Measurements from ENCODE around the gene DAB2IP. TPM values are rescaled to one million over a fixed set of nuclear protein-coding genes. Genes with fewer than 3 reads are reported as not detected.

The DAB2IP gene
- total and polyA plus RNA-seq, 5 donors from 2014 or later, result not detected

GRCh38 chr9:121636978-121637712, 14.3 kb upstream of the DAB2IP start:
- Mint-ChIP-seq H3K4me1 (no peaks in the 10 kb centered on the region), H3K4me3 (no peak overlapping the region), H3K9me3 (no peaks in the 10 kb centered on the region), H3K36me3 (no peaks in the 10 kb centered on the region), H3K27ac (no peak overlapping the region), H3K27me3 (peaks cover 8% of the 10 kb centered on the region)
- H3K27ac ChIP-seq (ENCODE audit: insufficient read depth, low read length, poor library complexity, severe bottlenecking), result no peak overlapping the region
- H3K9me3 ChIP-seq (ENCODE audit: control insufficient read depth in 2 of 2, low read length in 2 of 2), result no peaks in the 10 kb centered on the region
- no peaks in the 10 kb centered on the region for H3K4me1 ChIP-seq (ENCODE audit: control insufficient read depth, insufficient read depth, low read length, poor library complexity, severe bottlenecking)
- no peak overlapping the region for H3K4me3 ChIP-seq (ENCODE audit: low read depth, low read length)
- no peak for ATAC-seq (ENCODE audit: low read depth in 2 of 2)
- no peak for DNase-seq
- H3K36me3 ChIP-seq (ENCODE audit: control insufficient read depth, insufficient read depth, low read length), result no peaks in the 10 kb centered on the region
- H3K27me3 ChIP-seq (ENCODE audit: control insufficient read depth, insufficient read depth, low read length), result no peaks in the 10 kb centered on the region

- H3K4me1 ChIP-seq (ENCODE audit: control insufficient read depth, insufficient read depth, low read length, poor library complexity, severe bottlenecking), result no peaks in the 10 kb centered on the region
- H3K36me3 ChIP-seq (ENCODE audit: control insufficient read depth, insufficient read depth, low read length), result no peaks in the 10 kb centered on the region
- peaks cover 8% of the 10 kb centered on the region for H3K27me3 Mint-ChIP-seq
- H3K4me1 Mint-ChIP-seq, result no peaks in the 10 kb centered on the region
- H3K4me3 Mint-ChIP-seq, result no peak overlapping the region
- no peak for ATAC-seq (ENCODE audit: low read depth in 2 of 2)
- H3K9me3 Mint-ChIP-seq, result no peaks in the 10 kb centered on the region
- H3K9me3 ChIP-seq (ENCODE audit: control insufficient read depth in 2 of 2, low read length in 2 of 2), result no peaks in the 10 kb centered on the region
- H3K27me3 ChIP-seq (ENCODE audit: control insufficient read depth, insufficient read depth, low read length), result no peaks in the 10 kb centered on the region
- H3K36me3 Mint-ChIP-seq, result no peaks in the 10 kb centered on the region
- H3K4me3 ChIP-seq (ENCODE audit: low read depth, low read length), result no peak overlapping the region
- no peak for DNase-seq
- H3K27ac ChIP-seq (ENCODE audit: insufficient read depth, low read length, poor library complexity, severe bottlenecking), result no peak overlapping the region
- H3K27ac Mint-ChIP-seq, result no peak overlapping the region
These were observed 13.7 kb upstream of the DAB2IP start for GRCh38 chr9:121637713-121638220.

- Mint-ChIP-seq H3K4me1 (no peaks in the 10 kb centered on the region), H3K36me3 (no peaks in the 10 kb centered on the region), H3K4me3 (no peak overlapping the region), H3K9me3 (no peaks in the 10 kb centered on the region), H3K27ac (no peak overlapping the region), H3K27me3 (peaks cover 8% of the 10 kb centered on the region)
- no peaks in the 10 kb centered on the region for H3K27me3 ChIP-seq (ENCODE audit: control insufficient read depth, insufficient read depth, low read length)
- no peak overlapping the region for H3K4me3 ChIP-seq (ENCODE audit: low read depth, low read length)
- DNase-seq (no peak), ATAC-seq (ENCODE audit: low read depth in 2 of 2) (no peak)
- H3K4me1 ChIP-seq (ENCODE audit: control insufficient read depth, insufficient read depth, low read length, poor library complexity, severe bottlenecking), result no peaks in the 10 kb centered on the region
- no peak overlapping the region for H3K27ac ChIP-seq (ENCODE audit: insufficient read depth, low read length, poor library complexity, severe bottlenecking)
- H3K36me3 ChIP-seq (ENCODE audit: control insufficient read depth, insufficient read depth, low read length), result no peaks in the 10 kb centered on the region
- H3K9me3 ChIP-seq (ENCODE audit: control insufficient read depth in 2 of 2, low read length in 2 of 2), result no peaks in the 10 kb centered on the region
These were observed 13.0 kb upstream of the DAB2IP start for GRCh38 chr9:121638399-121638798.

- no peak for DNase-seq
- no peak for ATAC-seq (ENCODE audit: low read depth in 2 of 2)
- Mint-ChIP-seq H3K36me3 (no peaks in the 10 kb centered on the region), H3K9me3 (no peaks in the 10 kb centered on the region), H3K27ac (no peak overlapping the region), H3K27me3 (peaks cover 8% of the 10 kb centered on the region), H3K4me3 (no peak overlapping the region), H3K4me1 (no peaks in the 10 kb centered on the region)
- no peaks in the 10 kb centered on the region for H3K36me3 ChIP-seq (ENCODE audit: control insufficient read depth, insufficient read depth, low read length)
- H3K4me3 ChIP-seq (ENCODE audit: low read depth, low read length), result no peak overlapping the region
- H3K4me1 ChIP-seq (ENCODE audit: control insufficient read depth, insufficient read depth, low read length, poor library complexity, severe bottlenecking), result no peaks in the 10 kb centered on the region
- H3K27me3 ChIP-seq (ENCODE audit: control insufficient read depth, insufficient read depth, low read length), result no peaks in the 10 kb centered on the region
- no peak overlapping the region for H3K27ac ChIP-seq (ENCODE audit: insufficient read depth, low read length, poor library complexity, severe bottlenecking)
- H3K9me3 ChIP-seq (ENCODE audit: control insufficient read depth in 2 of 2, low read length in 2 of 2), result no peaks in the 10 kb centered on the region
These were observed 12.4 kb upstream of the DAB2IP start for GRCh38 chr9:121638901-121639592.

GRCh38 chr9:121639619-121640018, 11.8 kb upstream of the DAB2IP start:
- Mint-ChIP-seq H3K36me3 (no peaks in the 10 kb centered on the region), H3K4me1 (no peaks in the 10 kb centered on the region), H3K27me3 (peaks cover 8% of the 10 kb centered on the region), H3K4me3 (no peak overlapping the region), H3K9me3 (no peaks in the 10 kb centered on the region), H3K27ac (no peak overlapping the region)
- ATAC-seq (ENCODE audit: low read depth in 2 of 2) (no peak), DNase-seq (no peak)
- Histone ChIP-seq H3K27me3 (ENCODE audit: control insufficient read depth, insufficient read depth, low read length) (no peaks in the 10 kb centered on the region), H3K9me3 (ENCODE audit: control insufficient read depth in 2 of 2, low read length in 2 of 2) (no peaks in the 10 kb centered on the region), H3K36me3 (ENCODE audit: control insufficient read depth, insufficient read depth, low read length) (no peaks in the 10 kb centered on the region), H3K27ac (ENCODE audit: insufficient read depth, low read length, poor library complexity, severe bottlenecking) (no peak overlapping the region), H3K4me1 (ENCODE audit: control insufficient read depth, insufficient read depth, low read length, poor library complexity, severe bottlenecking) (no peaks in the 10 kb centered on the region), H3K4me3 (ENCODE audit: low read depth, low read length) (no peak overlapping the region)

GRCh38 chr9:121640076-121640475, 11.4 kb upstream of the DAB2IP start:
- no peak for ATAC-seq (ENCODE audit: low read depth in 2 of 2)
- peaks cover 5% of the 10 kb centered on the region for H3K27me3 Mint-ChIP-seq
- no peaks in the 10 kb centered on the region for H3K36me3 ChIP-seq (ENCODE audit: control insufficient read depth, insufficient read depth, low read length)
- no peaks in the 10 kb centered on the region for H3K9me3 Mint-ChIP-seq
- no peak overlapping the region for H3K4me3 ChIP-seq (ENCODE audit: low read depth, low read length)
- no peak overlapping the region for H3K27ac ChIP-seq (ENCODE audit: insufficient read depth, low read length, poor library complexity, severe bottlenecking)
- H3K27me3 ChIP-seq (ENCODE audit: control insufficient read depth, insufficient read depth, low read length), result no peaks in the 10 kb centered on the region
- H3K4me1 ChIP-seq (ENCODE audit: control insufficient read depth, insufficient read depth, low read length, poor library complexity, severe bottlenecking), result no peaks in the 10 kb centered on the region
- H3K9me3 ChIP-seq (ENCODE audit: control insufficient read depth in 2 of 2, low read length in 2 of 2), result no peaks in the 10 kb centered on the region
- H3K36me3 Mint-ChIP-seq, result no peaks in the 10 kb centered on the region
- peak in 1 of 3 donors; percentile 20 for DNase-seq
- no peak overlapping the region for H3K27ac Mint-ChIP-seq
- H3K4me1 Mint-ChIP-seq, result no peaks in the 10 kb centered on the region
- no peak overlapping the region for H3K4me3 Mint-ChIP-seq

GRCh38 chr9:121640491-121641223, 10.8 kb upstream of the DAB2IP start:
- no peak overlapping the region for H3K4me3 ChIP-seq (ENCODE audit: low read depth, low read length)
- H3K4me1 ChIP-seq (ENCODE audit: control insufficient read depth, insufficient read depth, low read length, poor library complexity, severe bottlenecking), result no peaks in the 10 kb centered on the region
- DNase-seq (no peak), ATAC-seq (ENCODE audit: low read depth in 2 of 2) (no peak)
- H3K9me3 Mint-ChIP-seq, result no peaks in the 10 kb centered on the region
- no peak overlapping the region for H3K4me3 Mint-ChIP-seq
- H3K36me3 ChIP-seq (ENCODE audit: control insufficient read depth, insufficient read depth, low read length), result no peaks in the 10 kb centered on the region
- H3K27me3 ChIP-seq (ENCODE audit: control insufficient read depth, insufficient read depth, low read length), result no peaks in the 10 kb centered on the region
- no peaks in the 10 kb centered on the region for H3K36me3 Mint-ChIP-seq
- no peak overlapping the region for H3K27ac Mint-ChIP-seq
- no peak overlapping the region for H3K27ac ChIP-seq (ENCODE audit: insufficient read depth, low read length, poor library complexity, severe bottlenecking)
- H3K4me1 Mint-ChIP-seq, result no peaks in the 10 kb centered on the region
- no peaks in the 10 kb centered on the region for H3K9me3 ChIP-seq (ENCODE audit: control insufficient read depth in 2 of 2, low read length in 2 of 2)
- no peaks in the 10 kb centered on the region for H3K27me3 Mint-ChIP-seq

Data from CD4-positive, CD25-positive, alpha-beta regulatory T cell (primary cell).